ENCODE data around the gene TRIP10.
A peak's percentile ranks its signal among the peaks of the same experiment; 100 is the strongest.
"Not testable (repeated sequence)": the region's sequence is repeated elsewhere in the genome, so short reads cannot be mapped to it uniquely, and the experiment has no call there.

The TRIP10 gene

DNA sequence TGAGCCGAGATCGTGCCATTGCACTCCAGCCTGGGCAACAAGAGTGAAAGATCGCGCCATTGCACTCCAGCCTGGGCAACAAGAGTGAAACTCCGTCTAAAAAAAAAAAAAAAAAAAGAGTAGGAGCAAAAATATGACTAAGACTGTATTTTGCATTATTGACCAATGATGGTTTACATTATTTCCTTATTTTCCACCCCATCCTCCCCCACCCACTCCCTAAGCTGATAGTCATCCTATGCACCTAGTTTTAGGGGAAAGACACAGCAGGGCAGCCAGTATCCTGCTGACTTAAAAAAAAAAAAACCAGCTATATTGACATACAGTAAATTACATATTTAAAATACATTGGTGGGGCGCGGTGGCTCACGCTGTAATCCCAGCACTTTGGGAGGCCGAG, 58.2 kb downstream of the TRIP10 start:
- no peak for DNase-seq (ENCODE audit: low read depth)

DNA sequence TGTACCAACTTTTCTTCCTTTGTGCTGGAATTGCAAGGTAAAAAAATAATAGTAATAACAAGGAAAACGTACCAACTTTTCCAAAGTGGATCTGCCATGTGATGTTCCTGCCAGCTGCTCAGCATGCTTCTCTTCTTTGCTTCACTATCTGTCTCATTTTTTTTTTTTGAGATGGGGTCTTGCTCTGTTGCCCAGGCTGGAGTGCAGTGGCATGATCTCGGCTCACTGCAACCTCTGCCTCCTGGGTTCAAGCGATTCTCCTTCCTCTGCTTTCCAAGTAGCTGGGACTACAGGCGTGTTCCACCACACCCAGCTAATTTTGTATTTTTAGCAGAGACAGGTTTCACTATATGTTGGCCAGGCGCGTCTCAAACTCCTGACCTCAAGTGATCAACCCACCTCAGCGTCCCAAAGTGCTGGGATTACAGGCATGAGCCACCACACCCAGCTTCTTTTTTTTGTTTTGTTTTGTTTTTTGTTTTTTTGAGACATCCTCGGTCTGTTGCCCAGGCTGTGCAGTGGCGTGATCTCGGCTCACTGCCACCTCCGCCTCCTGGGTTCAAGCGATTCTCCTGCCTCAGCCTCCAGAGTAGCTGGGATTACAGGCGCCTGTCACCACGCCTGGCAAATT, 60.8 kb downstream of the TRIP10 start:
- not testable (repeated sequence) for DNase-seq (ENCODE audit: low read depth)

DNA sequence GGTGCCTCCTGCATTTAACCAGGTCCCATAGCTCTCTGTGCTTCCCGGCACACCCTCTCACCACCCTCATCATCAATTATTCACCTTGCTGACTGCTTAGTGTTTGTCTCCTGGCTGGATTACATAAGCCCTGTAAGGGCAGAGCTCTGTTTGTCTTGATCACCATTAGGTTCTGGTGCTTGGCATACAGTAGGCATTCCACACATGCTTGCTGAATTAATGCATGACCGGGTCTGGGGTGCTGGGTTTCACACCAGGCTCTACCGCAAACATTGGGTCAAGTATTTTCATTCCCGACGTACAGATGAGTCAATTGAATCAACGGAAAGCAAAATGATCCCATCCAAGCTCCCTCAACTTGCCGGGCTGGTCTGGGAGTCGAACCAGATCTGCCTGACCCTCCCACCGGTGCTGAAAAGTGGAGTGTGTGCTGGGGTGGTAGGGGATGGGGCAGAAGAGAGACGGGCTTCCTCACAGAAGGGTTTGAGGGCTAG, 61.6 kb downstream of the TRIP10 start:
- DNase-seq (ENCODE audit: low read depth): peak; percentile 15

All from non-pigmented ciliary epithelial cell (primary cell).